NCI-H524 treated with DMSO at 0.1 percent for 48 hours (cell line): ENCODE data around the gene PSMB8.
"Not testable (repeated sequence)": the region's sequence is repeated elsewhere in the genome, so short reads cannot be mapped to it uniquely, and the experiment has no call there.

Experiments
- DNase-seq: peaks from one replicate; lab custom pipeline; 2025; lab: John Stamatoyannopoulos, UW

Gene PSMB8

GRCh38 chr6:32836873-32837272, 7.0 kb downstream of the PSMB8 start:
- no peak for DNase-seq

GRCh38 chr6:32835167-32835893, 8.5 kb downstream of the PSMB8 start:
- DNase-seq, result no peak

GRCh38 chr6:32833664-32834063, 10.2 kb downstream of the PSMB8 start:
- DNase-seq, result no peak

- DNase-seq, result no peak
Measured at GRCh38 chr6:32832535-32832934, 11.3 kb downstream of the PSMB8 start.

GRCh38 chr6:32830936-32831335, 12.9 kb downstream of the PSMB8 start:
- no peak for DNase-seq

- no peak for DNase-seq
Measured at GRCh38 chr6:32830017-32830416, 13.8 kb downstream of the PSMB8 start.

GRCh38 chr6:32829495-32829894, 14.4 kb downstream of the PSMB8 start:
- DNase-seq, result no peak

- no peak for DNase-seq
Measured at GRCh38 chr6:32827025-32827424, 16.8 kb downstream of the PSMB8 start.

- no peak for DNase-seq
Measured at GRCh38 chr6:32825966-32826365, 17.9 kb downstream of the PSMB8 start.

- DNase-seq, result no peak
Measured at GRCh38 chr6:32819729-32820128, 24.1 kb downstream of the PSMB8 start.

GRCh38 chr6:32818867-32819266, 25.0 kb downstream of the PSMB8 start:
- DNase-seq, result no peak

- DNase-seq, result no peak
Measured at GRCh38 chr6:32816746-32817204, 27.1 kb downstream of the PSMB8 start, which contains the start of gene HLA-DOB. TSS of gene HLA-DOB (minus strand) at chr6:32817002. CDS start at chr6:32816951, 51 bp downstream.

- no peak for DNase-seq
Measured at GRCh38 chr6:32815996-32816395, 27.9 kb downstream of the PSMB8 start.

- DNase-seq, result no peak
Measured at GRCh38 chr6:32815115-32815514, 28.7 kb downstream of the PSMB8 start.

- no peak for DNase-seq
Measured at GRCh38 chr6:32814145-32814544, 29.7 kb downstream of the PSMB8 start.

- DNase-seq, result no peak
Measured at GRCh38 chr6:32809171-32809570, 34.7 kb downstream of the PSMB8 start.

- DNase-seq, result no peak
Measured at GRCh38 chr6:32807020-32807580, 36.7 kb downstream of the PSMB8 start.

GRCh38 chr6:32805404-32805803, 38.4 kb downstream of the PSMB8 start:
- not testable (repeated sequence) for DNase-seq

- no peak for DNase-seq
Measured at GRCh38 chr6:32803416-32803815, 40.4 kb downstream of the PSMB8 start.

GRCh38 chr6:32799740-32800139, 44.1 kb downstream of the PSMB8 start:
- DNase-seq, result no peak

- no peak for DNase-seq
Measured at GRCh38 chr6:32799168-32799567, 44.7 kb downstream of the PSMB8 start.

GRCh38 chr6:32796848-32797776, 46.7 kb downstream of the PSMB8 start:
- DNase-seq, result peak; percentile 3

- no peak for DNase-seq
Measured at GRCh38 chr6:32794510-32794909, 49.3 kb downstream of the PSMB8 start.
